ENCODE results near the gene MT1F. TPM values are rescaled to one million over a fixed set of nuclear protein-coding genes. Genes with fewer than 3 reads are reported as not detected.
"Not testable (repeated sequence)": the region's sequence is repeated elsewhere in the genome, so short reads cannot be mapped to it uniquely, and the experiment has no call there.

The MT1F gene
- total RNA-seq, 4 donors from 2014 or later, result 1.7 to 4.6 TPM; not detected in 2

- WGBS, 2 donors (ENCODE audit: low coverage in 1 of 2), result 5 to 45% methylated on average over 10 to 22 of the region's 46 CpGs
- peak; percentile 73 for ATAC-seq
These were observed 10.1 kb downstream of the MT1F start, which contains the start of gene MT1G for GRCh38 chr16:56667581-56668571. Gene MT1G (minus strand): TSS chr16:56668065. CDS start chr16:56667993, 72 bp downstream.

GRCh38 chr16:56669005-56669839 lies 11.5 kb downstream of the MT1F start, which contains the start of gene MT1H:
Gene MT1H (plus strand): TSS chr16:56669814. CDS start chr16:56669885, 71 bp downstream.
- Histone ChIP-seq H3K27ac (no peak within 1 kb of the TSS), H3K27me3 (peaks cover 98% of the 10 kb centered on the region), H3K4me1 (peaks cover 0 to 20% (median 12%) of the 10 kb centered on the region in 3 donors), H3K36me3 (no peaks in the 10 kb centered on the region), H3K4me3 (no peak within 1 kb of the TSS), H3K9me3 (no peaks in the 10 kb centered on the region)
- peak; percentile 17 for ATAC-seq
- no peak for TF ChIP-seq POLR2AphosphoS5 (IDR thresholded peaks at IDR 0.05)
- TF ChIP-seq, protein P1, sequence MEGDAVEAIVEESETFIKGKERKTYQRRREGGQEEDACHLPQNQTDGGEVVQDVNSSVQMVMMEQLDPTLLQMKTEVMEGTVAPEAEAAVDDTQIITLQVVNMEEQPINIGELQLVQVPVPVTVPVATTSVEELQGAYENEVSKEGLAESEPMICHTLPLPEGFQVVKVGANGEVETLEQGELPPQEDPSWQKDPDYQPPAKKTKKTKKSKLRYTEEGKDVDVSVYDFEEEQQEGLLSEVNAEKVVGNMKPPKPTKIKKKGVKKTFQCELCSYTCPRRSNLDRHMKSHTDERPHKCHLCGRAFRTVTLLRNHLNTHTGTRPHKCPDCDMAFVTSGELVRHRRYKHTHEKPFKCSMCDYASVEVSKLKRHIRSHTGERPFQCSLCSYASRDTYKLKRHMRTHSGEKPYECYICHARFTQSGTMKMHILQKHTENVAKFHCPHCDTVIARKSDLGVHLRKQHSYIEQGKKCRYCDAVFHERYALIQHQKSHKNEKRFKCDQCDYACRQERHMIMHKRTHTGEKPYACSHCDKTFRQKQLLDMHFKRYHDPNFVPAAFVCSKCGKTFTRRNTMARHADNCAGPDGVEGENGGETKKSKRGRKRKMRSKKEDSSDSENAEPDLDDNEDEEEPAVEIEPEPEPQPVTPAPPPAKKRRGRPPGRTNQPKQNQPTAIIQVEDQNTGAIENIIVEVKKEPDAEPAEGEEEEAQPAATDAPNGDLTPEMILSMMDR (IDR thresholded peaks at IDR 0.05), result no peak
- no peak for TF ChIP-seq EP300 (IDR thresholded peaks at IDR 0.05)
- no peak for TF ChIP-seq POLR2A (IDR thresholded peaks at IDR 0.05)
- 46 to 88% methylated on average over 4 to 8 of the region's 38 CpGs for WGBS, 2 donors (ENCODE audit: low coverage in 1 of 2)

More at GRCh38 chr16:56667581-56668571, 10.1 kb downstream of the MT1F start, which contains the start of gene MT1G:
- peaks cover 100% of the 10 kb centered on the region for H3K27me3 ChIP-seq
- H3K36me3 ChIP-seq, result no peaks in the 10 kb centered on the region
- no peak within 1 kb of the TSS for H3K27ac ChIP-seq
- peaks cover 0 to 26% (median 15%) of the 10 kb centered on the region in 3 donors for H3K4me1 ChIP-seq
- no peak for TF ChIP-seq POLR2A (IDR thresholded peaks at IDR 0.05)
- TF ChIP-seq, protein P1 (IDR thresholded peaks at IDR 0.05), result no peak
- TF ChIP-seq EP300 (IDR thresholded peaks at IDR 0.05), result no peak
- TF ChIP-seq POLR2AphosphoS5 (IDR thresholded peaks at IDR 0.05), result no peak
- no peaks in the 10 kb centered on the region for H3K9me3 ChIP-seq
- peak within 1 kb of the TSS in 1 of 2 donors; percentile 29 for H3K4me3 ChIP-seq

GRCh38 chr16:56669840-56670619 lies 12.3 kb downstream of the MT1F start:
- TF ChIP-seq POLR2AphosphoS5 (IDR thresholded peaks at IDR 0.05) (no peak), EP300 (IDR thresholded peaks at IDR 0.05) (no peak), POLR2A (IDR thresholded peaks at IDR 0.05) (no peak)
- TF ChIP-seq, protein P1 (IDR thresholded peaks at IDR 0.05), result no peak
- Histone ChIP-seq H3K9me3 (no peaks in the 10 kb centered on the region), H3K27ac (no peak overlapping the region), H3K27me3 (peaks cover 98% of the 10 kb centered on the region), H3K4me3 (no peak overlapping the region), H3K36me3 (no peaks in the 10 kb centered on the region), H3K4me1 (peaks cover 0 to 20% (median 12%) of the 10 kb centered on the region in 3 donors)
- no peak for ATAC-seq
- 7 to 26% methylated on average over 9 to 15 of the region's 19 CpGs for WGBS, 2 donors (ENCODE audit: low coverage in 1 of 2)

DNA sequence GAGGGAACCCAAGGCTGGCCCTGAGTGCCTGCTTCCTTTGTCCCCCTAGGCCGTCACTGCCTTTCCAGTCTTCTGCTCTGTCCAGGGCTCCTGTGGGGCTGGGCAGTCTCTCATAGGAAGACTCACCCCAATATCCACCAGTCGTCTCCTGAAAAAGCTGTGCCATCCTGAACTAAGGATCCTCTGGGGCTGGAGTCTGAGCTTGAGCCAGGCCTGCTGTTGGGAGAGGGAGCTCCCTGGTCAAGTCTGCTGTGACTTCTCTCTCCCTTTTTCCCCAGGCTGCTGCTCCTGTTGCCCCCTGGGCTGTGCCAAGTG lies 12.8 kb downstream of the MT1F start:
- Histone ChIP-seq H3K4me1 (peaks cover 0 to 23% (median 13%) of the 10 kb centered on the region in 3 donors), H3K36me3 (no peaks in the 10 kb centered on the region), H3K9me3 (no peaks in the 10 kb centered on the region), H3K4me3 (no peak overlapping the region), H3K27ac (no peak overlapping the region), H3K27me3 (peaks cover 98% of the 10 kb centered on the region)
- no peak for ATAC-seq
- TF ChIP-seq POLR2AphosphoS5 (IDR thresholded peaks at IDR 0.05) (no peak), POLR2A (IDR thresholded peaks at IDR 0.05) (no peak), EP300 (IDR thresholded peaks at IDR 0.05) (no peak)
- TF ChIP-seq, protein P1 (IDR thresholded peaks at IDR 0.05), result no peak
- 82% methylated on average over 2 of the region's 2 CpGs; no CpG with 5 or more reads in 1 of the 2 donors for WGBS, 2 donors (ENCODE audit: low coverage in 1 of 2)

GRCh38 chr16:56671691-56672090 lies 13.9 kb downstream of the MT1F start:
- H3K27ac ChIP-seq, H3K9me3 ChIP-seq, H3K36me3 ChIP-seq, H3K4me3 ChIP-seq: not testable (repeated sequence)
- ATAC-seq, result peak; percentile 23
- Histone ChIP-seq H3K27me3 (peaks cover 98% of the 10 kb centered on the region), H3K4me1 (peaks cover 0 to 31% (median 19%) of the 10 kb centered on the region in 3 donors)
- WGBS, 2 donors (ENCODE audit: low coverage in 1 of 2), result 71 to 77% methylated on average over 2 of the region's 2 CpGs

DNA sequence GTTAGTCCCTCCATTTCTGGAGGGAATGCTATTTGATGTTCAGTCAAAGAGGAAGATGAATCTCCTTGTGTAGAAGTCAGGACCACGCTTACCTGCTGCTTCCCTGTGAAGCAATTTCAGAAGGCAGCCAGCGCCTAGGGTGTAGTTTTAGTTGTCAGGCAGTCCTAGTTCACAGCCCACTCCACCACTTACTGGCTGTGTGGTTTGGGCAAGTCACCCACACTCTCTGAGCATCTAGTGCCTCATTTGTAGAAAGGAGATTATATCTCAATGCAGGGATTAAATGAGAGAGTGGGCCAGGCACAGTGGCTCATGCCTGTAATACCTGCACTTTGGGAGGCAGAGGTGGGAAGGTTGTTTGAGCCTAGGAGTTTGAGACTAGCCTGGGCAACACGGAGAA lies 14.4 kb downstream of the MT1F start:
- H3K36me3 ChIP-seq, H3K4me3 ChIP-seq, H3K27ac ChIP-seq, H3K9me3 ChIP-seq, ATAC-seq: not testable (repeated sequence)
- WGBS, 2 donors (ENCODE audit: low coverage in 1 of 2), result 40 to 100% methylated on average over 1 of the region's 3 CpGs
- peaks cover 98% of the 10 kb centered on the region for H3K27me3 ChIP-seq
- peaks cover 0 to 31% (median 19%) of the 10 kb centered on the region in 3 donors for H3K4me1 ChIP-seq

All from gastroesophageal sphincter (tissue), 4 donors.